Glomerular endothelial cell (primary cell): Measurements from ENCODE around the gene OR7C1. TPM values are rescaled to one million over a fixed set of nuclear protein-coding genes. Genes with fewer than 3 reads are reported as not detected.
"Not testable (repeated sequence)": the region's sequence is repeated elsewhere in the genome, so short reads cannot be mapped to it uniquely, and the experiment has no call there.

Experiments used
- DNase-seq: peaks from one replicate; pipeline ENCODE4 v3.0.0-alpha.2; 2011; ENCODE audit warnings: low read depth, low spot score; ENCODE audit errors: extremely low read depth
- total RNA-seq: library from RNA; depleted of rRNA; stranded (reverse); fragments of >200 nt; gene quantifications from 2 replicates; pipeline ENCODE4 v1.2.3, GENCODE V29; 2015

OR7C1 gene
- total RNA-seq, 1 donor from 2014 or later, result not detected

DNA sequence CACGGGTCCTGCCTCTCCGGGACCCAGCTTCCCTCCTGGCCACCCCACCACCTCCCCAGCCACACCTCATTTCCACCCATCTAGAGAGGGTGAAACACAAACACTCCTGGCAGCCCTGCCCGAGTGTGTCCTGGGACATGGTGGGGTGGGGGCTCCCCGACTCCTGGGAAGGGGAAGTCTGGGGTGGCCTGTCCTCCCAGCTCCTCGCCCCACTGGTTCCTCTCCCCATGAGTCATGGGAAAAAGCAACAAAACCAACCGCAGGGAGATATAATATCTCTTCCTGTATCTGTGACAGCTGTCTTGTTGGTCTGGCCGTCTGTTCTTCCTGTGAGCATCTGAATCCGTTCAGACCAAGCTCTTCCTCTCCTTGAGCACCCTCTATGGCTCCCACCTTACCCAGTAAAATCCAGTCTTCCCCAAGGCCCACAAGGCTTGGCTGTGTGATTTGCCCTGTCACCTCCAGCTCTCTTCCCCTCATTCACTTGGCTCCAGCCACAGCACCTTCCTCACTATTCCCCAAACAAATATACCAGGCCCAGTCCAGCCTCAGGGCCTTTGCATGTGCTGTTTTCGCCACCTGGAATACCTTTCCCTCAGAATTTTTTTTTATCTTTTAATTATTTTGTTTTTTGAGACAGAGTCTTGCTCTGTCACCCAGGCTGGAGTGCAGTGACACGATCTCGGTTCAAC is 49.7 kb downstream of the OR7C1 start:
- not testable (repeated sequence) for DNase-seq

DNA sequence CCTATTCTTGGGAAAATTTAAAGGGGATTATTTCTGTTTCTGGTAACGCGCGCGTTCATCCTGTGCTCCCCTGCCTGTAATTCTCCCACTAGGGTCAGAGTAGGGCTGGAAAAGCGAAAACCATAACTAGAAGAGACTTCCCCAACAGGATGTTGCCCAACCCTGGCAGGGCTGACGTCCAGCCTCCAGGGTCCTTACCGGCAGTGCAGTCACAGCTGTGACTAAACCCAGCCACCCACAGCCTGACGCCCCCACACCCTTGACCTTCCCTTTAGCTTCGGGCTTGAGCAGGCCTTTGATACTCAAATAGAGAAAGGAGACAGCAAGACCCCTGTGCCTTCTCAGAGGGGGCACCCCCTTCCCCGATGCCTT is 50.3 kb downstream of the OR7C1 start:
- not testable (repeated sequence) for DNase-seq

DNA sequence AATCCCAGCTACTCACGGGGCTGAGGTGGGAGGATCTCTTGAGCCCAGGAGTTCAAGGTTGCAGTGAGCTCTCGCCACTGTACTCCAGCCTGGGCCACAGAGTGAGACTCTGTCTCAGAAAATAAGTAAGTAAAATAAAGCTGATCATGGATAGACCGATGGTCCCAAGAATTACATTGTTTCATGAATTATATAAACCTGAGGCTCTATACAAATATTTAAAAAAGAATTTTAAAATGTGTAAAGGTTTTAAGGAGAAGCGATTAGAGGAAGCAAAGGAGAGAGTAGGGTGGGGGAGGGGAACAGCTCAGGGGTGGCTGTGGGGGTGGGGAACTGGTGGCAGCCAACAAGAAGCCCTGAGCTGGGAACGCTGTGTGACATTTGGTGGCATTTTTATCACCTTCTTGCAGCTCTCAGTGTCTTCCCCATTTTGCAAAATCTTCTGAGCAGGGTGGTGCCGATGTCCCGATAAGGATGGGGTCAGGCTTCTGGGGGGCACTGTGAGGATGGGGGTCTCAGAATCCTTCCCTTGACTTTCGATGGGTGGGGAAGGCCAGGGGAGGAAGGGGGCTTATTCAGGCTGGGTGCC is 51.5 kb downstream of the OR7C1 start:
- DNase-seq, result not testable (repeated sequence)

DNA sequence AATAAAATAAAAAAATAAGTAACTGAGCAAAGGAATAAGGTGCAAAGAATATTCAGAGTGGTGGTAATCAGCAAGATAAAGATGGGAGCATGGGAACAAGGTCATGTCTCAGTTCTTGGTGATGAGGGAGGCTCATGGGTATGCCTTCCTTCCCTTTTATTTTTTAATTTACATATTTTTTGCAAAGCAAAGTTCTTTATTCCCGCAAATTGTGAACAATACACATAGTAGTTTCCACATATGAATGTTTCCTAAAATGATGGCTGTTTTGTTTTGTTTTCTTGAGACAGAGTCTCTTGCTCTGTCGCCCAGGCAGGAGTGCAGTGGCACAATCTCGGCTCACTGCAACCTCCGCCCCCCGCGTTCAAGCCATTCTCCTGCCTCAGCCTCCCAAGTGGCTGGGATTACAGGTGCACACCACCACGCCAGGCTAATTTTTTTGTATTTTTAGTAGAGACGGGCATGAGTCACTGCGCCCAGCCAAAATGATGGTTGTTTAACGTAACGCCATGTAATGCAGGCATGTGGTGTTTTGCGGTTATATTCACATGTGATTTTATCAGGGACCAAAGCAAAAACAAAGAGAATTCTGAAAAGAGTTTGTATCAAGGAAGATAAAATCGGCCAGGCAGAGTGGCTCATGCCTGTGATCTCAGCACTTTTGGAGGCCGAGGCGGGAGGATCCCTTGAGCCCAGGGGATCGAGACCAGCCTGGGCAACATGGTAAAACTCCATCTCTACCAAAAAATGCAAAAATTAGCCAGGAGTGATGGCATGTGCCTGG is 52.2 kb downstream of the OR7C1 start:
- no peak for DNase-seq

DNA sequence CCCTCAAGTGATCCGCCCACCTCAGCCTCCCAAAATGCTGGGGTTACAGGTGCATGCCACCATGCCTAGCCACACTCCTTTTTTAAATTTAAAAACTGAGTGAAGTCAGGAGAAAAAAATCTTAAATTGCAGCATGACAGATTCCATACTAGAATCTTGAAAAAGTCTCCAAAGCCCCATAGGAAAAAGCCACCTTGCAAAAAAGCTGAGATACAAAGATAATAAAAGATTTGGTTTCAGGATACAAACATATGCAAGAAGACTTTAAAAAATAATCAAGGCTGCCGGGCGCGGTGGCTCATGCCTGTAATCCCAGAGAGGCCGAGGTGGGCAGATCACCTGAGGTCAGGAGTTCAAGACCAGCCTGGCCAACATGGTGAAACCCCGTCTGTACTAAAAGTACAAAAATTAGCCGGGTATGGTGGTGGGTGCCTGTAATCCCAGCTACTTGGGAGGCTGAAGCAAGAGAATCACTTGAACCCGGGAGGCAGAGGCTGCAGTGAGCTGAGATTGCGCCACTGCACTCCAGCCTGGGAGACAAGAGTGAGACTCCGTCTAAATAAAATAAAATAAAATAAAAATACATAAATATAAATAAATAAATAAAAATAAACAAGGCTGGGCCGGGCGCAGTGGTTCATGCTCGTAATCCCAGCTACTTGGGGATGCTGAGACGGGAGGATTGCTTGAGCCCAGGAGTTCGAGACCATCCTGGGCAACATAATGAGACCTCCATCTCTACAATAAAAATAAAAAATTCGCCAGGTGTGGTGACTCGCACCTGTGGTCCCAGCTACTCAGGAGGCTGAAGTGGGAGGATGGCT is 53.1 kb downstream of the OR7C1 start:
- not testable (repeated sequence) for DNase-seq

DNA sequence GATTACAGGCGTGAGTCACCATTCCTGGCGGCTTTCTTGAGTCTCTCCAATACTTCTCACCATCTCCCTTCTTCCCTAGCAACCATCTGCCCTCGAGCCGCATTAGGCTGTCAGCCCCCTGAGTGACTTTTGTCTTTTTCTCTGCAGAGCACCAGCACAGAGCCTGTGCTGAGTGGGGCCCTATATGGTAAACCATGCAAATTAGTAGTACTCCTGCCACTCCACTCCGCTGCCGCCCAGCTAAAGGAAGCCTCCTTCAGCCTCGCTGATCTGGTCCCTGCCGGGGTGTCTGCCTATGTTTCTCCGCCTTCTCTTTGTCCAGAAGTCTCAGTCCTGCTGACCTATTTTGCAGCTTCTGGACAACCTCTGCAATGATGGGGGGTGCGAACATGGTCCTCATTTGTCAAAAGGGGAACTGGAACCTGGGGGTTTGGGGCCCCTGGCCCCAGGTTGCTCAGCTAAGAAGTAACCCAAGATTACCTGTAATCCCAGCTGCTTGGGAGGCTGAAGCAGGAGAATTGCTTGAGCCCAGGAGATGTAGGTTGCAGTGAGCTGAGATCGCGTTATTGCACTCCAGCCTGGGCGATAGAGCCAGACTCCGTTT is 54.3 kb downstream of the OR7C1 start:
- not testable (repeated sequence) for DNase-seq

DNA sequence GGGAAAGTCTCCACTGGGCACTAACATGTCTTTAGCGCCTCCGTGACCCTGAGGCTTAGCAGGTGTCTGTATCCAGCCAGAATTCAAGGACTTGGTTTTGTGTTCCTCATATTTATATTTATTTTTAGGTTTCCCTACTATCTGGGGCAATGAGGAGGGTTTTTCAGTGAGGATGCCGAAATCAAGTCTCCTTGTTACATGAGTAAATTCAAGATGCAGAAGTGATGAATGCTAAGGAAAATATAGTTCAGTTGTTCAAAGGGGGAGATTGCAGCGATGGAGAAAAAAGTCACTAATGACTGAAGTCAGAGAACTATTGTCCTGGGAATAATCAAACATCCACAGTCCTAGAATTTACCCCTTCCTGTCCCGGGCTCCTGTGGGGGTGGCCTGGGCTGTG is 55.8 kb downstream of the OR7C1 start:
- DNase-seq, result no peak

DNA sequence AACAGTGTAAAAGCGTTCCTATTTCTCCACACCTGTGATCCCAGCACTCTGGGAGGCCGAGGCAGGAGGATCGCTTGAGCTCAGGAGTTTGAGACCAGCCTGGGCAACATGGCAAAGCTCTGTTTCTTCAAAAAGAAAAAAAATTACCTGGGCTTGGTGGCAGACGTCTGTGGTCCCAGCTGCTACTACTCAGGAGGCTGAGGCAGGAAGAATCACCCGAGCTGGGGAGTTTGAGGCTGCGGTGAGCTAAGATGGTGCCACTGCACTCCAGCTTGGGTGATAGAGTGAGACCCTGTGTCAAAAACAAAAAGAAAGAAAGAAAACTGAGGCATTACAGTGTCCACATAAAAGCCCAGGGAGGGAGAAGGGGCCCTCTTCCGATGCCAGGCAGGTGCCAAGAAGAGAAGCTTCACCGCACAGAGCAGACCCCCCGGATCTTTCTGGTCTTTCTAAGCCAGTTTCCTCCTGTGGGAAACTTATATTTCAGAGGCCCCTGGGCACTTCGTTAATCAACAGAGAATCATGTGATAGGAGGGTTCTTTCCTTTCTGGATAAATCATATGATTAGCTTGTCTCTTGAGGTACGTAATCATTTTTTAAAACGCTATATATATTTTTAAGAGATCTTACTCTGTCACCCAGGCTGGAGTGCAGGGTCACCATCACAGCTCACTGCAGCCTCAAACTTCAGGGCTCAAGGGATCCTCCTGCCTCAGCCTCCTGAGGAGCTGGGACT is 56.7 kb downstream of the OR7C1 start, which contains the start of gene ADGRE2:
TSS of gene ADGRE2 (minus strand) at position 451 of the 736 bp plus-strand sequence. CDS start 1,804 bp downstream, outside the sequence.
- not testable (repeated sequence) for DNase-seq

DNA sequence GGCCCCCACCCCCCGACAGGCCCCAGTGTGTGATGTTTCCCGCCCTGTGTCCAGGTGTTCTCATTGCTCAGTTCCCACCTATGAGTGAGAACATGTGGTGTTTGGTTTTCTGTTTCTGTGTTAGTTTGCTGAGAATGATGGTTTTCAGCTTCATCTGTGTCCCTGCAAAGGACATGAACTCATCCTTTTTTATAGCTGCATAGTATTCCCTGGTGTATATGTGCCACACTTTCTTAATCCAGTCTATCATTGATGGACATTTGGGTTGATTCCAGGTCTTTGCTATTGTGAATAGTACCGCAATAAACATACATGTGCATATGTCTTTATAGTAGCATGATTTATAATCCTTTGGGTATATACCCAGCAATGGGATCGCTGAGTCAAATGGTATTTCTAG is 57.3 kb downstream of the OR7C1 start:
- DNase-seq, result not testable (repeated sequence)

DNA sequence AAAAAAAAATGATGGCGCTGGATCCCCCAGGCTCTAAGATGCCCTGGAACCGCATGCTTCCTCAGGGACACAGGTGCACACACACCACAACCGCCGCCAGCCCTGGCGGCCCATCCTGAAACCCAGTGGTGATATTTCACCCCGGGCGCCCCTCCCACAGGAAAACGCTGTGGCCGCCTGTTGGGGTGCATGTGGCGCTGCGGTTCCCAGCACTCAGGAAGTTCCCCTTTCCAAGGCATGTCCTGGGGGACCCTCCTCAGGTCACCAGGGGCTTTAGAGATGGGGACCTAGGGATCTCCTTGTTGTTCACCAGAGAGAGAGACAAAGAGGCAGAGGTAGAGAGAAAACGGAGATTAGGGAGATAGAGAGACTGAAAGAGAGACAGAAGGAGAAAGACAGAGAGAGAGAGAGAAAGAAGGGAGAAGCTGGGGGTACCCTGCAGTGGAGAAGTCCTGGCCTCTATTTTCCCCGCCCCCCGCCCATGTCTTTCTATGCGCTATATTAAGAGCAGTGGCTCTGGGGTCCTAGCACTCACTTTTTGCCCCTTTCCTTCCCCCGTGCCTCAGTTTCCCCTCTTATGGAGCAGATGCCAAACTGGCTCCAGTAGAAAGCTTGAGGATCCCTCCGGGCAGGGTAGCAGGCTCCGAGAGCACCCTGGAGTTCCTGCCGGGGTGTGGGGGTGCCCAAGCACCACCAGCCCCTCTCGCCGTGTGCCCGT is 59.0 kb downstream of the OR7C1 start:
- no peak for DNase-seq

DNA sequence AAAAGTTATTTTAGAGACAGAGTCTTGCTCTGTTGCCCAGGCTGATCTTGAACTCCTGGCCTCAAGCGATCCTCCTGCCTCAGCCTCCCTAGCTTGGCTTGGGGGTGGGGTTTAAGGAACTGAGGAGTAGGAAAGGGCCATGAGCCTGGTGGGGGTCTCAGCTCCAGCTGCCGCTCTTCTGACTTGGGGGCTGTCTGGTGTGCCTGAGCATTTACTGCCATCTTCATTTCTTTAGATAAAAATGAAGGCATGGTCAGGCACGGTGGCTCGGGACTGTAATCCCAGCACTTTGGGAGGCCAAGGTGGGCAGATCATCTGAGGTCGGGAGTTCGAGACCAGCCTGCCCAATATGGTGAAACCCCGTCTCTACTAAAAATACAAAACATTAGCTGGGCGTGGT is 59.7 kb downstream of the OR7C1 start:
- DNase-seq, result not testable (repeated sequence)

DNA sequence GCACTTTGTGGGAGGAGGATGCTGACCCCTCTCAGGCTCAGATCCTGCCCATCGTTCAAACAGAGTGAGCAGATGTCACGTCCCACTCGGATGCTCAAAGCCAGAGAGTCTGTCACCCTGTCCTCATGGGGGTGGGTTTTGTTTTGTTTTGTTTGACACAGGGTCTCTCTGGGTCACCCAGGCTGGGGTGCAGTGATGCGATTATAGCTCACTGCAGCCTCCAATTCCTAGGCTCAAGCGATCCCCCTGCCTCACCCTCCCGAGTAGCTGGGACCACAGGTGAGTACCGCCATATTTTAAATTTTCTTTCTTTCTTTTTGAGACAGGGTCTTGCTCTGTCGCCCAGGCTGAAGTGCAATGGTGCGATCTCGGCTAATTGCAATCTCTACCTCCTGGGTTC is 60.6 kb downstream of the OR7C1 start:
- DNase-seq, result no peak

DNA sequence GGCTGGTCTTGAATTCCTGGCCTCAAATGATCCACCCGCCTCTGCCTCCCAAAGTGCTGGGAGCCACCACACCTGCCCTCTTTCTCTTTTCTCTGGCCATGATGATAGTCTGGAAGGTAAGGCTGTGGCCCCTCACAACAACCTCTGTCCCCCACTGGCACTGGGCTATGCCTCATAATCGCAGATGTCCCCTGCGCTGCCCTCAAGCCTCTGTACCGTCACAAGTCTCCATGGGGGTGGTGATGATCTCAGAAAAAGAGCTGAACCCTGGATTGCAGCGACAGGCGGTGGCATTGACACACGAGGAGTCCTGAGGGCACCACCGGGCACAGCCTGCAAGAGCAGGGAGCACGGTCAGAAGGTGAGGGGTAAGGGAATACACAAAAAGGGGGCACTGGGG is 61.3 kb downstream of the OR7C1 start:
- DNase-seq, result not testable (repeated sequence)

DNA sequence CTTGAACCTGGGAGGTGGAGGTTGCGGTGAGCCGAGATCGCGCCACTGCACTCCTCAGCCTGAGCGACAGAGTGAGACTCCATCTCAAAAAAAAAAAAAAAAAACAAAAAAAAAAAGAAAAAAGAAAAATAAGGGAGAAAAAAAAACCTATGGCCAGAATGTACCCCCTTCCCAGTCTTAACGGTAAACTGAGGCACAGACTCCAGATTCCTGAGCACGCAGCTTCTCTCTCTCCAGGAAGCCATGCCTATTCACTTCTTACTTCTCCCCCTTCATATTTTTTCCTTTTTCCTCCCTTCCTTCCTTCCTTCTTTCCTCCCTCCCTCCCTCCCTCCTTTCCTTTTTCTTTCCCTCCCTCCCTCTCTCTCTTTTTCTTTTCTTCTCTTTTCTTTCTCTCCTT is 62.0 kb downstream of the OR7C1 start:
- no peak for DNase-seq

DNA sequence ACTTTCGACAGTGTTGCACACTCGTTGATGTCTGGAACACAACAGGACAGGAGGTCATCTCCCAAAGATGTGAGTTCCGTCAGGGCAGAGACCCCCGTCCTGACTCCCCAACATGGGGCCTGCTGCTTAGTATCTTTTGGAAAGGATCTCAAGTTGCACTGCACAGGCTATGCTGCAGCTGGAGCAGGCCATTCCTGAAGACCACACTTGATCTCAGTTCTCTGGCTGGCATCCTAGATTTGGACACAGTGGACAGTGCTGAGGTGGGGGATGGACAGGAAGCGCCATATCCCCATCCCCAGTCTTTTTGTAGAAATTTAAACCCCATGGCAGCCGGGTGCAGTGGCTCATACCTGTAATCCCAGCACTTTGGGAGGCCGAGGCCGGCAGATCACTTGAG is 62.5 kb downstream of the OR7C1 start:
- DNase-seq, result no peak

DNA sequence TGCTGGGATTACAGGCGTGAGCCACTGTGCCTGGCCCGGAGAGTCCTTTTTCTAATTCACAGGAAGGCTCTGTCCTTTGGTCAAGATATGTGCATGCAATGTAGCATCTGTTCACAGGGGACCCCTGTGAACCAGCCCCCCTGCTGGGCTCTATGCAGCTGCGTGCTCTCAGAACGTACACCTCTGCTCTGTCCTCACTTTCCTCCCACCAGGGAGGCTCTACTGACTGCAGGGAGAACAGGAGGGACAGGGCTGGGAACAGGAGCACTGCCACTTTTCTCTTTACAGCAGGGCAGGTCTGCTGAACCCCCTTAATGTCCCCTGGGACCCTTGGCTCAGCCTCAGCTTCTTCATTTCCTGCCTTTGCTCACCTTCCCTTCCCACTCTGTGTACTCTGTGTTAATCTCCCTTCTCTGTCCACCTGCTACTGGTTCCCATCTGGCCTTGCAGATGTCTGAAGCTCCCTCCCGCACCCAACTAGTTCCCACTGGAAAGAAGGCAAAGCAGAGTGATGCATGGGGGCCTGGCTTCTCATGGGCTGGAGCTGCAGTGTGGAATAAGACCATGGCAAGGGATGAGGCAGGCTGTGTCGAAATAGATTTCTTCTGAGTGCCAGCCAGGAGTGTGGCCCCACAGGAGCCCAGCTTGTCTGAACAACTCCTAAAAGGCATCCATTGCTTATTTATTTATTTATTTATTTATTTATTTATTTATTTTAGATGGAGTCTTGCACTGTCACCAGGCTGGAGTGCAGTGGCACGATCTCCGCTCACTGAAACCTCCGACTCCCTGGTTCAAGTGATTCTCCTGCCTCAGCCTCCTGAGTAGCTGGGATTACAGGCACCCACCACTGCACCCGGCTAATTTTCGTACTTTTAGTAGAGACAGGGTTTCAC is 63.8 kb downstream of the OR7C1 start:
- DNase-seq, result no peak

DNA sequence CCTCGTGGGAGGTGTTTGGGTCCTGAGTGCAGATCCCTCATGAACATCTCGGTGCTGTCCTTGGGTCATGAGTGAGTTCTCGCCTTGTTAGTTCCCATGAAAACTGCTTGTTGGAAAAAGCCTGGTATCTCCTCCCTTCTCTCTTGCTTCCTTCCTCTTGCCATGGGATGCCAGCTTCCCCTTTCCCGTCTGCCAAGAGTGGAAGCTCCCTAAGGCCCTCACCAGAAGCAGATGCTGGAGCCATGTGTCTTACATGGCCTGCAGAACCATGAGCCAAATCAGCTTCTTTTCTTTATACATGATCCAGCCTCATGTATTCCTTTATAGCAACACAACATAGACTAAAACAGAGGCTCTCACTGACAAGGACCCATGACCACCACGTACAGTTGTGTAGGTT is 64.8 kb downstream of the OR7C1 start:
- no peak for DNase-seq

DNA sequence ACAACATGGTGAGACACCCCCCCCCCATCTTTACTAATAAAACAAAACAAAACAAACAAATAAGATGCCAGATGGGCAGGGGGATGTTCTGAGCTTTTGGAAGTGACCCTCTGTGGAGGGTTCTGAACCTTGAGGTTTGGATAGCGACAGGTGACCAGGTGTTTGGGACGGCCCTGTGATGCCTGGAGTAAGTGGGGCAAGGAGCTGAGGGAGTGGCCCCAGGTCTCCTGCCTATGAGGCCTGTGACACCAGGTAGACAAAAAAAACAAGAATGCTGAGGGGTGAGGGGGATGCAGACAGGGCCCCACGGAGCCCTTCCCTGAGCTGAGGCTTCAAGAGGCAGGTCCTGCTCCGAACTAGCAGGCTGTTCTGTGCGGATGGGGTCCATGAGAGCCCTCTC is 65.8 kb downstream of the OR7C1 start:
- DNase-seq, result no peak
